Measurements from ENCODE around the gene RNF207. TPM values are rescaled to one million over a fixed set of nuclear protein-coding genes. Genes with fewer than 3 reads are reported as not detected.

RNF207 gene, protein sequence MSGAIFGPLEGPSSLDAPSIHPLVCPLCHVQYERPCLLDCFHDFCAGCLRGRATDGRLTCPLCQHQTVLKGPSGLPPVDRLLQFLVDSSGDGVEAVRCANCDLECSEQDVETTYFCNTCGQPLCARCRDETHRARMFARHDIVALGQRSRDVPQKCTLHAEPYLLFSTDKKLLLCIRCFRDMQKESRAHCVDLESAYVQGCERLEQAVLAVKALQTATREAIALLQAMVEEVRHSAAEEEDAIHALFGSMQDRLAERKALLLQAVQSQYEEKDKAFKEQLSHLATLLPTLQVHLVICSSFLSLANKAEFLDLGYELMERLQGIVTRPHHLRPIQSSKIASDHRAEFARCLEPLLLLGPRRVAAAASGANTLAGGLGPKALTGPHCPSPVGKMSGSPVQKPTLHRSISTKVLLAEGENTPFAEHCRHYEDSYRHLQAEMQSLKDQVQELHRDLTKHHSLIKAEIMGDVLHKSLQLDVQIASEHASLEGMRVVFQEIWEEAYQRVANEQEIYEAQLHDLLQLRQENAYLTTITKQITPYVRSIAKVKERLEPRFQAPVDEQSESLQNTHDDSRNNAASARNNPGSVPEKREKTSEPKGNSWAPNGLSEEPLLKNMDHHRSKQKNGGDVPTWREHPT
- total RNA-seq = 10 to 100 TPM; 10.7 to 12.4 TPM

DNA sequence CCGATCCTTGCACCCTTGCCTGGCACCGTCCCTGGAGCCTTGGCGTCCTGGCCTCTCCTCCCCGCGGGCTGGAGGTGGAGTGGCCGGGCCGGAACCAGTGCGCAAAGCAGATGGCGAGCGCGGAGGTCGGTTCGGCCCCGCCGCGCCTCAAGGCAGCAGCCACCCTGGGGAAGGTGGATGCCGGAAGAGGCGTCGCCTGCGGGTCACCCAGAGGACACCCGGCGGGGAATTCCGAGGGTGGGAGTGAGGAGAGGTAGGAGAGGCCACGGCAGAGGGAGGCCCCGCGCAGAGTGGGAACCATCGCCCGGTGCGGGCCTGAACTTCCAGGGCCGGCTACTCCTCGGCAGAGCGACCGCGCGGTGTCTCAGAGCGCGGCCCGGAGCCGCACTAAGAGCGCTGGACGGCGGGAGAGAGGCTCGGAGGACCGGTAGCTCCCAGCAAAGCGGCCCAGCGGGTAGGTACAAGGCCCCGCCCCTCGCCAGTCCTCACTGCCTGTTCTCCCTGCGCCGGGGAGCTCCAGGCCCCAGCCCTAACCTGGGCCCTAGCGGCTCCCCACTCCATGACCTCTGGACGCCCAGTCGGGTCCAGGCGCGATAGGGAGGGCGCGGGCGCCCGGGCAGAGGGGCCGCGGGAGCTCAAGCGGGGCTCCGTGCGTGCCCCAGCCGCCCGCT lies at the start of gene RNF207:
Gene RNF207, plus strand, starts transcription at position 271 of the 671 bp plus-strand sequence. CDS start 417 bp downstream, outside the sequence.

DNA sequence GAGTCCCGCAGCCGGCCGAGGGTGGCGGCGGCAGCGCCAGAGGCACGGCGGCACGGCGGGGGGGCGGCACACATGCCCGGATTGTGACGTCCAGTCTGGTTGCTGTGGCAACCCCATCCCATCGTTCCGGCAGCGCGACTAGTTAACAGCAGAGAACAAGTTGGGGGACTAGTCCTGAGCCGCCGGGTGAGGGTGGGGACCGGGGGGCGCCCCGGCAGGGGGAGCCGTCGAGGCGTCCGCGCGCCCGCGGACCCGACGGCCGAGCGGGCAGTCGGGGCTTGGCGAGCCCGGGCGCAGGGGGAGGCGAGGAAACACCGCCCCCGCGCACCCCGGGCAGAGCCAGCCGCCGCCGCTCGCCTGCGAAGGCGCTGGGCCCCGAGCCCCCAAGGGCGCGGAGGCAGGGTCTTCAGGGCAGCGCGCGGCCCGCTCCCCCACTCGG lies 25.6 kb upstream of the RNF207 start, which contains the start of gene CHD5:
Gene CHD5, minus strand, starts transcription at position 54 of the 439 bp plus-strand sequence. CDS start 298 bp downstream, outside the sequence.

DNA sequence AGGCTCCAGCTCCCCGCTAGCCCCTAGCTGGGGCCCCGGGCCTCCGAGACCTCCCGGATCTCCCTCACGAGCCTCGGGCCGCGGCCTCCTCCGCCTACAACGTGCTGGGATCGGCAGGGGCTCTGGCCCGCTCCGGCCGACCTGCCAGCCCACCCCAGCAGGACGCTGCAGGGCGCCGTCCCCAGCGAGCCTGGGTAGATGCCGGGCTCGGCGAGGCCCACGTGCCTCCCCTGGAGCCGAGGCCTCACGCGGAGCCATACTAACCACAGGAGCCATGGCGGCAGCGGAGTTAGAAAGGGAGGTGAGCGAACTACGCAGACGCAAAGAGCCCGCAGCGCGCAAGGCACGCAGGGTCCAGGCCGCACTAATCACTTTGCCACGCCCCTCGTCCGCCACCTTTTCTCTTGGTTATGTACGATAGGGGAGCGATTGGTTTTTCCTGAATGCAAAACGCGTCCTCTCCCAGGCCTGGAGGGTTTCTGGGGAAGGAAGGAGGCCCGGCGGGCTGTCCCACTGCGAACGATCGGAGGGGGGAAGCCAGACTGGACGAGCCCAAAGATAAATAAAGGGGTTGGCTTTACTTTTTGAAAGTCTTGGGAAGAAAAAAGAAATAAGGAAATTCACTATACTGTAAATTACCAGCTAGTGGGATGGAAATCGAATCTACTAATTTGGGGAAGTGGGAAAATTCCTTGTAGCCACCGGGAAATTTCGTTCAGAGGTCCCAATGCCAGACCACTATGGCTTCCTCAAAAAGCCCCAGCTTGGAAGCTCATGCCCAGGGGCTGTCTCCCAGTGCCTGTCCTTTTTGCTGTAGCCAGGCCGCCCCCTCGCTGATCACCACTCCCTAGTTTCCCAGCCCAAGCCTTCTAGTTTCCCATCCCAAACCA lies 6.4 kb upstream of the RNF207 start, which contains the start of gene RPL22:
Gene RPL22, minus strand, starts transcription at position 298 of the 890 bp plus-strand sequence. Its CDS starts 22 bp downstream, at position 276.

DNA sequence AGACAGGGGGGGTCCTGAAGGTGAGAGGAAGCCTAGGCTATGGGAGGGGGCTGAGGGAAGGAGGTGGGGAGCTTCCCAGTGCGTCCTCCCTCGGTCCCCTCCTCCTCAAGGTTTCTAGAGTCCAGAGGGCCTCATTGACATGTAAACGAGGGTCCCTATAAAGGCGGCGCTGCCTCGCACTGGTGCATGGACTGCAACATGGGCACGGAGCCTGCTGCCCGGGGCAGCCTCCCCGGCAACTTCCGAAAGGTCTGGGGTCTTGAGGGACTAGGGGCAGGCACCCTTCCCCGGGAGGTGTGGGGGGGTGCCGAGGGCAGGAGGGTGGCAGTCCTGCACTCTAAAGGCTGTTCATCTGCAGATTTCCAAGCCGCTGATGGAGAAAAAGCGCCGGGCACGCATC lies 38.1 kb downstream of the RNF207 start, which contains the start of gene HES3:
Gene HES3, plus strand, starts transcription at position 187 of the 400 bp plus-strand sequence. Its CDS starts 187 bp downstream, at position 374.

DNA sequence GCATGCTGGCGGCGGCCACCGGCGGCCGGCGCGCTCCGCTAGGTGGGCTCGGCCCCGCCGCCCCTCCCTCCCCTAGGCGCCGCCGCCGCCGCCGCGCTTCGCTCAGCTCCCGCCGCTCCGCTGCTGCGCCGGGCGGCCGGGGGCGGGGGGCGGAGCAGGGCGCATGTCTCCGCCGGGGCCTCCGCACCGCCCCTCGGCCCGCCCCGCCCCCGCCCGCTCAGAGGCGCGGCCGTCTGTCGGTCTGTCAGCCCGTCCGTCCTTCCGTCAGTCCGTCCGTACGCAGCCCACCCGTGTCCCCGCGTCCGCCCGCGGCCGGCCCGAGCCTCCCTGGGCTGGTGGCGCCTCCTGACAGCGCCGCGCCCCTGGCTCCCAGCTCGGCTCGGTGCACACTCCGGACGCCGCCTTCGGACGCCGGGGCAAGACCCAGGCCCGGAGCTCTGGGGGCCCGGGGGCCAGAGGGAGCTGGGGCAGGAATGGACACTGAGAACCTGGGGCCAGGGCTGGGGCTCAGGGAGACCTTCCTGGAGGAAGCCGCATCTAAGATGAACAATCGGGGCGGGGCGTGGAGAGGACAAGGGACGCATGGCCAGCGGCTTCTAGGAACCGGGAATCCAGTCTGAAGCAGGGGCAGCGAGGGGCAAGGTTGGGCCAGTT lies 55.2 kb downstream of the RNF207 start, which contains the start of gene GPR153:
Gene GPR153, minus strand, starts transcription at position 138 of the 654 bp plus-strand sequence. CDS start 6,193 bp downstream, outside the sequence.

Other genes starting within 250 kb of the RNF207 start
- gene NPHP4, start 213.7 kb upstream of the RNF207 start, total RNA-seq = 10 to 100 TPM in 1 of 2 donors, 1 to 10 TPM in 1; 8.9 to 10.7 TPM
- gene KCNAB2, start 160.2 kb upstream of the RNF207 start, total RNA-seq = 100 to 1,000 TPM; 212 to 224 TPM
- under 1 TPM in 1 of 2 donors, not detected in 1; under 0.01 TPM for gene CHD5, start 25.8 kb upstream of the RNF207 start, total RNA-seq
- gene RPL22, start 6.5 kb upstream of the RNF207 start, total RNA-seq = 10 to 100 TPM; 42.7 to 83.9 TPM
- 10 to 100 TPM; 58.8 to 86.6 TPM for gene ICMT, start 29.8 kb downstream of the RNF207 start, total RNA-seq
- not detected for gene HES3, start 38.1 kb downstream of the RNF207 start, total RNA-seq
- gene GPR153, start 55.0 kb downstream of the RNF207 start, total RNA-seq = 1 to 10 TPM; 5.7 to 8.3 TPM
- 100 to 1,000 TPM; 115 to 148 TPM for gene ACOT7, start 187.6 kb downstream of the RNF207 start, total RNA-seq
- under 1 TPM in 1 of 2 donors, not detected in 1; 0.33 TPM for gene HES2, start 213.8 kb downstream of the RNF207 start, total RNA-seq
- gene ESPN, start 218.7 kb downstream of the RNF207 start, total RNA-seq = under 1 TPM in 1 of 2 donors, not detected in 1; under 0.01 TPM

Data from melanocyte of skin (primary cell).